RPMI7951 (cell line): Measurements from ENCODE around the gene PRSS53. TPM values are rescaled to one million over a fixed set of nuclear protein-coding genes. Genes with fewer than 3 reads are reported as not detected.
"Not testable (repeated sequence)": the region's sequence is repeated elsewhere in the genome, so short reads cannot be mapped to it uniquely, and the experiment has no call there.

Source experiments
- DNase-seq: peaks from one replicate; pipeline ENCODE4 v3.0.0-alpha.2; 2012; ENCODE audit warnings: low read depth
- total RNA-seq: library from RNA; depleted of rRNA; stranded (reverse); fragments of >200 nt; shearing (Covaris generic); gene quantifications from 2 replicates; pipeline ENCODE4 v1.2.3, GENCODE V29; 2014

Gene PRSS53
- total RNA-seq, 1 experiment from 2014 or later: 0.60 TPM

DNA sequence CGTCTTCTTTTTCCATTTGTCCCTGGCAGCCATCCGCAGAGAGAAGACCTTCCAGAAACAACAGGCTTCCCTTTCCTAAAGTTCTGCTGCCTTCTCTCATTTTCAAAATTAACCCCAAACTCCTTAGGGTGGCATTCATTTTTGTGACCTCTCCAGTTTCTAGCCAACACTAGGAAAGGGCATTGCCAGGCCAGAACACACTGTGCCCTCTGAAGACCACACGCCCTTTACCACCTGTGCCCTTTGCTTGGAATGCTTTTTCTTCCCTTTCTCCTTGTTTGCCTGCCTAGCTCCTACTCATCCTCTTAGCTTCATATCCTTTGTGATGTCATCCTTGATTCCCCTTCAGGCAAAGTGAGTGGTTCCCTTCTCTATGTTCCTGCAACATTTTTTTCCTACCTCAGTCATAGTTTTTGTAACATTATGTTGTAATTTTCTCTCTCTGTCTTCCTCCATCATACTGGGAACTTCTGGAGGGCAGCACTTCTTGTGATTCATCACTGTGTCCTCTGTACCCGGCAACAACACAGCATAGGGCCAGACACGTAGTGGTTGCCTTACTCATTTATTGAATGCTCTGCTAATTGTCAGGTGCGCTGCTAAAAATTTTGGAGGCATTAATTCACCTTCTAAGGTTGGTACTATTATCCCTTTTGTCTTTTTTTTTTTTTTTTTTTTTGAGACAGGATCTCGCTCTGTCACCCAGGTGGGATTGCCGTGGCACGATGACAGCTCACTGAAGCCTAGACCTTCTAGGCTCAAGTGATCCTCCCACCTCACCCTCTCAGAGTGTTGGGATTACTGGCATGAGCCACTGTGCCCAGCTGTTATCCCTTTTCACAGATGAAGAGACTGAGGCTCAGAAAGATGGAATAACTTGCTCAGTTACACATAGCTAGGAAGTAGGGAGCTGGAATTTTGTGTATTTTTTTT, 29.7 kb upstream of the PRSS53 start:
- DNase-seq: peak; percentile 65

- DNase-seq: peak; percentile 97
These were observed 28.9 kb upstream of the PRSS53 start, which contains the start of gene KAT8 for GRCh38 chr16:31117384-31118222. Gene KAT8, plus strand, starts transcription at chr16:31117664. Its CDS starts 18 bp downstream, at chr16:31117682.

DNA sequence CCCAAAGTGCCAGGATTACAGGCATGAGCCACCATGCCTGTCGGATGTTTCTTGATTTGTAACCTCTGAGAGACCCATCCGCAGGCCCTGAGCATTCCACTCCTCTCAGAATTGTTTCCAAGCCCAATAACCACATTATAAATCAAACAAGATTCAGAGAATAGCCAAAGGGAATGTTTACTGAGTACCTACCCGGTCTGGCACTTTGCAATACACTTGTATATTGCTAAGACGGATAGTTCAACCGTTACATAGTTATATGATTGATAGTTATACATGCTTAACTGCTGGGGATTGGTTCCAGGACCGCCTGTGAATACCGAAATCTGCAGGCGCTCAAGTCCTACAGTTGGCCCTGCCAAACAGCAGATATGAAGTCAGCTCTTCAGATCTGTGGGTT, 25.7 kb upstream of the PRSS53 start:
- DNase-seq: no peak

DNA sequence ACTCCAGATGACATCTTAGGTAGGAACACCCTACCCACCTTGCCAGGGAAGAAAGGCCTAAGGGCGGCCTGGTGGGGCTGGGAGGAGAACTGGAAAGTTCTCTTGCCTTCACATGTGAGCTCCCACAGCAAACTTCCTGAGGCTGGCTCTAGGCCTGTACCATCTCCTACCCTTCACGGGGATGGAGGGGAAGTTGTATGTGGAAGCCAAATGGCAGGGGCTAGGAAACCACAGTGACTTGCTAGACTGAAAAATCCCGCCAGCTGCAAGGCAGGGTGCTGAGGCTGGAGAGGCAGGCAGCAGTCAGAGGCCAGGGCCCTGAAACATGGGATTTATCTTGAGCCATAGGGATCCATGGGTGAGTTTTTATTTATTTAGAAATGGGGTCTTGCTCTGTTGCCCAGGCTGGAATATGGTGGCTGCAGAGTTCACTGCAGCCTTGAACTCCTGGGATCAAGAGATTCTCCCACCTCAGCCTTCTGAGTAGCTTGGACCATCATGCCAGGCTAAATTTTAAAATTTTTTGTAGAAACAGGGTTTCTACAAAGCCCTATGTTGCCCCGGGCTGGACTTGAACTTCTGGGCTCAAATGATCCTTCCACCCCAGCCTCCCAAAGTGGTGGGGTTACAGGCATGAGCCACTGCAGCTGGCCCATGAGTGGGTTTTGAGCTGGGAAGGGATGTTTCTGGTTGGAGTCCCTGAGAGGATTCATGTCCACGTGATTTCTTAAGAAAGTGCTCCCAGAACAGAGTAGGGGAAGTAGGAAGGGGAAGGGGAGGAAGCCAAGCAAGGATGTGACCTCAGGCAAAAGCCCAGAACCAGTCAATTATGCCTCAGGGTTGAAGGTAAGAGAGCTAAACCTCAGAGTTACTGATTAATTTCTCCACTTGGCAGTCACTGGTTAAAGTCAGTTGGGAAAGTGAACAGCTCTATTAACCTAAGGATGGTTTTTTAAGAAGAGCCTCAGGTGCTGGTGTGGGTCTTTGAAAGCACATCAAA, 24.7 kb upstream of the PRSS53 start:
- DNase-seq: no peak

GRCh38 chr16:31112711-31113110, 24.0 kb upstream of the PRSS53 start:
- no peak for DNase-seq

GRCh38 chr16:31111881-31112466, 23.2 kb upstream of the PRSS53 start:
- no peak for DNase-seq

DNA sequence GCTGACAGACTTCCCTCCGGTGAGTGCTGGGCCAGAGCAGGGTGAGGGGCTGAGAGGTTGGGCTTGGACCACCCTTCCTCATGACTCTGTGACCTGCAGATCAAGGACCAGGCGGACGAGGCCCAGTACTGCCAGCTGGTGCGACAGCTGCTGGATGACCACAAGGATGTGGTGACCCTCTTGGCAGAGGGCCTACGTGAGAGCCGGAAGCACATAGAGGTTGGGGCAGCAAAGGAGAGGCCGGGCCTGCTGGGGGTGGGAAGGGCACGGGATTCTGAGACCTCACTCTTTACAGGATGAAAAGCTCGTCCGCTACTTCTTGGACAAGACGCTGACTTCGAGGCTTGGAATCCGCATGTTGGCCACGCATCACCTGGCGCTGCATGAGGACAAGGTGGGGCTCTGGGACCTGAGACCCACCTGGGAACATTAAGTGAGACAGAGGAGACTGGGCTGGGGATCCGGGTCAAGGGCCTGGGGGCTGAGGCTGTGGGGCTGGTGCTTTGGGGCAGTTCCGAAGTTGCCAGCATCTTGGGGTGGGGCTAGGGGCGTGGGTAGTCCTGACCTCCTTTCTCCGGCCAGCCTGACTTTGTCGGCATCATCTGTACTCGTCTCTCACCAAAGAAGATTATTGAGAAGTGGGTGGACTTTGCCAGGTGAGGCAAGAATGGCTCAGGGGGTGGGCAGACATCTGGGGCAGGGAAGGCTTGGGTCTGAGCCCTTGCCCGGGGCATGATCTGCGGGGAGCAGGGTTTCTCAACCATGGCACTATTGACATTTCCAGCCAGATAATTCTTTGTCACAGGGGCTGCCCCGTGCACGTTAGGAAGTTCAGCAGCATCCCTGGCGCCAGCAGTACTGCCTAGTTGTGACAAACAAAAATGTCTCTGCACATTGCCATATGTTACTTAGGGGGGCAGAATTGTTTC, 21.6 kb upstream of the PRSS53 start:
- peak; percentile 70 for DNase-seq

GRCh38 chr16:31109622-31110021, 20.9 kb upstream of the PRSS53 start:
- DNase-seq: no peak

- no peak for DNase-seq
These were observed 20.2 kb upstream of the PRSS53 start for GRCh38 chr16:31108794-31109558.

DNA sequence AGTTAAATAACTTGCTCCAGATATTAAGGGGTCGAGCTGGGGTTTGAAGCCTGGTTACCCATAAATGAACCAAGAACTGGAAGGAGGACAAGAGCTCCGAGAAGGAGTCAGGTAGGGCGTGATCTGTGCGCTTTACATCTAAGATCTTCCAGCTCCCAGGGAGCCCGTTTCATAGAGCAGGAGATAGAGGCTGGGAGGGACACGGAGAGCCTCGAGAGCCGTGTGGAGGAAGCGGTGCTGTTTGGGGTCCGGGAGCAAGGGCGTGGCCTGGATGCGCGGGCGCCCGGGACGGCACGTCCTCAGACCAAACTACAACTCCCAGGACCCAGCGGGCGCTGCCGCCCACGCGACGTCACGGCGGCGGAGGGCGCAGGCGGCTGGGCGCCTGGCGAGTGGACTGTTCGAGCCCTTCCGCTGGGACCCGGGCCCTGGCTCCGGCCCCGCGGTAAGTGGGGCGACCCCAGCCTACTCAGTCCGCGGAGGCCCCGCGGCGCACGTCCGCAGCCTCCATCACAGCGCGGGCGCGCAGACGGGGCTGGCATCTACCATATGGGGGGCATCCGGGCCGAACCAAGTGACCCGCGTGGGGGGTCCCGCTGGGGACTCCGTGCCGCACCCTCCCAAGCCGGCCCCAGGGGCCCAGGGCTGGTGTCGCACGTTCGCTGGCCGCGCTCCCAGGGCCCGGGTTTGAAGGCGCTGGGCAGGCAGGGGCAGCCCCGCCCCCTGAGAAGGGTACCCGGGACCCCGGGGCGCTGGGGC, 19.5 kb upstream of the PRSS53 start, which contains the start of gene BCKDK:
Gene BCKDK (plus strand): TSS at position 352 of the 759 bp plus-strand sequence. CDS start 838 bp downstream, outside the sequence.
- DNase-seq: peak; percentile 76

GRCh38 chr16:31107465-31107867, 18.7 kb upstream of the PRSS53 start:
- DNase-seq: no peak

GRCh38 chr16:31106509-31107464, 18.0 kb upstream of the PRSS53 start:
- DNase-seq: no peak

- peak; percentile 86 for DNase-seq
These were observed 17.0 kb upstream of the PRSS53 start for GRCh38 chr16:31105677-31106213.

DNA sequence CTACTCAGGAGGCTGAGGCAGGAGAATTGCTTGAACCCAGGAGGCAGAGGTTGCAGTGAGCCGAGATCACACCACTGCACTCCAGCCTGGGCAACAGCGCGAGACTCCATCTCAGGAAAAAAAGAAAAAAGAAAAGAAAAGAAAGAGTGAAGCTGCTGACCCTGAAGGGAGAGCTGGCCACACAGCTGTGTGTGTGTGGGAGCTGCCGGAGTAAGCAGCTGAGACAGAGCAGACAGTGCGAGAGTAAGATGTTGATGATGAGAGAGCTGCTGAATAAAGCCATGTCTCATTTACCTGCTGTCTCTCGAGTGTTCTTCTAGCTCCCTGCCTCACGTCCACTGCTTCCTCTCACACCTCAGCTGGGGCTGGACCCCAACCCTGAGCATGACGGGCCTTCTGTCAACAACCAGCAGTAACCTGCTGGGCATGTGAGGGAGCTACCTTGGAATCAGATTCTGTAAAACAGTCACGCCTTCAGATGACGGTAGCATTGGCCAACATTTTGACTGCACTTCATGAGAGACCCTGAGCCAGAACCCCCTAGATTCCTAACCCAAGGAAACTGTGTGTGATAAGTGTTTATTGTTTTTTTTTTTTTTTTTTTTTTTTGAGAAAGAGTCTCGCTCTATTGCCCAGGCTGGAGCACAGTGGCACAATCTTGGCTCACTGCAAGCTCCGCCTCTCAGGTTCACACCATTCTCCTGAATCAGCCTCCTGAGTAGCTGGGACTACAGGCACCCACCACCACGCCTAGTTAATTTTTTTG, 12.3 kb upstream of the PRSS53 start:
- not testable (repeated sequence) for DNase-seq

GRCh38 chr16:31099860-31100638, 11.3 kb upstream of the PRSS53 start:
- DNase-seq: peak; percentile 70
